Parathyroid adenoma (tissue), 2 donors: ENCODE results near the gene NEIL3.

Source experiments
- H2AFZ ChIP-seq: fragments of 300-600 bp; sonication (generic); one replicate; pipeline ENCODE4 v1.7.0; 2017; ENCODE audit warnings: antibody characterized with exemption, mild to moderate bottlenecking
- H3K27ac ChIP-seq: fragments of 300-600 bp; sonication (generic); one replicate; pipeline ENCODE4 v1.7.0; 2017
- H3K27me3 ChIP-seq: fragments of 300-600 bp; sonication (generic); one replicate; pipeline ENCODE4 v1.7.0; 2017; ENCODE audit warnings: low read length; ENCODE audit not compliant: control insufficient read depth, insufficient read depth
- H3K36me3 ChIP-seq: fragments of 300-600 bp; sonication (generic); one replicate; pipeline ENCODE4 v1.7.0; 2017; ENCODE audit warnings: low read length; ENCODE audit not compliant: control insufficient read depth, insufficient read depth
- H3K4me1 ChIP-seq: fragments of 300-600 bp; sonication (generic); one replicate; pipeline ENCODE4 v1.7.0; 2017; ENCODE audit warnings: control low read depth
- H3K4me2 ChIP-seq: fragments of 300-600 bp; sonication (generic); one replicate; pipeline ENCODE4 v1.7.0; 2017; ENCODE audit warnings: low read length
- H3K4me3 ChIP-seq: fragments of 300-600 bp; sonication (generic); one replicate; pipeline ENCODE4 v1.7.0; 2017; ENCODE audit warnings: low read depth, low read length
- H3K79me2 ChIP-seq: fragments of 300-600 bp; sonication (generic); one replicate; pipeline ENCODE4 v1.7.0; 2017; ENCODE audit warnings: control low read depth
- H3K9ac ChIP-seq: fragments of 300-600 bp; sonication (generic); one replicate; pipeline ENCODE4 v1.7.0; 2017; ENCODE audit warnings: mild to moderate bottlenecking
- H3K9me3 ChIP-seq: fragments of 300-600 bp; sonication (generic); one replicate; pipeline ENCODE4 v1.7.0; 2017; ENCODE audit warnings: low read length; ENCODE audit not compliant: control insufficient read depth
- CTCF ChIP-seq: fragments of 300-600 bp; sonication (generic); IDR thresholded peaks from one replicate; pipeline ENCODE4 v1.7.0; 2017; ENCODE audit warnings: antibody characterized with exemption, mild to moderate bottlenecking
- donor health status: primary hyperparathyroidism.

Gene NEIL3

GRCh38 chr4:177323416-177323815 is 13.7 kb downstream of the NEIL3 start:
- Histone ChIP-seq H3K9me3 (no peaks in the 10 kb centered on the region), H3K4me3 (no peak overlapping the region), H2AFZ (no peak overlapping the region), H3K9ac (no peak overlapping the region), H3K79me2 (no peaks in the 10 kb centered on the region), H3K27me3 (no peaks in the 10 kb centered on the region), H3K27ac (no peak overlapping the region), H3K4me1 (no peaks in the 10 kb centered on the region), H3K36me3 (no peaks in the 10 kb centered on the region), H3K4me2 (no peak overlapping the region)
- no peak for TF ChIP-seq CTCF

- peaks cover 2% of the 10 kb centered on the region for H3K36me3 ChIP-seq
- no peak for TF ChIP-seq CTCF
- H3K4me1 ChIP-seq, result no peaks in the 10 kb centered on the region
- no peak overlapping the region for H3K9ac ChIP-seq
- no peak overlapping the region for H3K4me2 ChIP-seq
- H3K27ac ChIP-seq, result no peak overlapping the region
- H3K27me3 ChIP-seq, result no peaks in the 10 kb centered on the region
- no peaks in the 10 kb centered on the region for H3K79me2 ChIP-seq
- H2AFZ ChIP-seq, result no peak overlapping the region
- no peak overlapping the region for H3K4me3 ChIP-seq
- H3K9me3 ChIP-seq, result no peaks in the 10 kb centered on the region
Measured at GRCh38 chr4:177332119-177332518, 22.4 kb downstream of the NEIL3 start.

- H3K79me2 ChIP-seq, result no peaks in the 10 kb centered on the region
- no peaks in the 10 kb centered on the region for H3K4me1 ChIP-seq
- H3K9me3 ChIP-seq, result no peaks in the 10 kb centered on the region
- no peak overlapping the region for H2AFZ ChIP-seq
- TF ChIP-seq CTCF, result peak; percentile 40
- no peaks in the 10 kb centered on the region for H3K27me3 ChIP-seq
- H3K36me3 ChIP-seq, result no peaks in the 10 kb centered on the region
- H3K4me2 ChIP-seq, result no peak overlapping the region
- no peak overlapping the region for H3K9ac ChIP-seq
- no peak overlapping the region for H3K27ac ChIP-seq
- no peak overlapping the region for H3K4me3 ChIP-seq
Measured at GRCh38 chr4:177339477-177340374, 30.1 kb downstream of the NEIL3 start.

GRCh38 chr4:177348348-177348747 is 38.7 kb downstream of the NEIL3 start:
- Histone ChIP-seq H3K9me3 (no peaks in the 10 kb centered on the region), H3K4me3 (no peak overlapping the region), H3K9ac (no peak overlapping the region), H3K4me1 (no peaks in the 10 kb centered on the region), H3K36me3 (no peaks in the 10 kb centered on the region), H3K79me2 (no peaks in the 10 kb centered on the region), H3K27me3 (no peaks in the 10 kb centered on the region), H3K4me2 (no peak overlapping the region), H2AFZ (no peak overlapping the region), H3K27ac (no peak overlapping the region)
- TF ChIP-seq CTCF, result no peak

GRCh38 chr4:177349191-177349590 is 39.5 kb downstream of the NEIL3 start:
- Histone ChIP-seq H3K36me3 (no peaks in the 10 kb centered on the region), H3K79me2 (no peaks in the 10 kb centered on the region), H3K4me3 (no peak overlapping the region), H3K9ac (no peak overlapping the region), H3K4me2 (no peak overlapping the region), H3K9me3 (no peaks in the 10 kb centered on the region), H2AFZ (no peak overlapping the region), H3K4me1 (no peaks in the 10 kb centered on the region), H3K27ac (no peak overlapping the region), H3K27me3 (no peaks in the 10 kb centered on the region)
- no peak for TF ChIP-seq CTCF
